ENCODE measurements around the gene ZCCHC17.

- TF ChIP-seq CTCF (conservative IDR thresholded peaks at IDR 0.05) = no peak
- no peak for TF ChIP-seq EZH2 (IDR thresholded peaks at IDR 0.05; ENCODE audit: low read depth)
Observed at GRCh38 chr1:31272369-31272768, 24.5 kb upstream of the ZCCHC17 start.

Measured in PC-9 (cell line).